GM11168 (cell line): ENCODE measurements around the gene CDCP1.

ENCODE experiments used
- in situ Hi-C: fragments of 300-500 bp; cut with MboI; formaldehyde crosslinking; loops from one replicate; pipeline ENCODE4 v1.12.0; 2022; ENCODE audit warnings: low sequenced_read_pairs; ENCODE audit not compliant: unreplicated experiment

CDCP1 gene

DNA sequence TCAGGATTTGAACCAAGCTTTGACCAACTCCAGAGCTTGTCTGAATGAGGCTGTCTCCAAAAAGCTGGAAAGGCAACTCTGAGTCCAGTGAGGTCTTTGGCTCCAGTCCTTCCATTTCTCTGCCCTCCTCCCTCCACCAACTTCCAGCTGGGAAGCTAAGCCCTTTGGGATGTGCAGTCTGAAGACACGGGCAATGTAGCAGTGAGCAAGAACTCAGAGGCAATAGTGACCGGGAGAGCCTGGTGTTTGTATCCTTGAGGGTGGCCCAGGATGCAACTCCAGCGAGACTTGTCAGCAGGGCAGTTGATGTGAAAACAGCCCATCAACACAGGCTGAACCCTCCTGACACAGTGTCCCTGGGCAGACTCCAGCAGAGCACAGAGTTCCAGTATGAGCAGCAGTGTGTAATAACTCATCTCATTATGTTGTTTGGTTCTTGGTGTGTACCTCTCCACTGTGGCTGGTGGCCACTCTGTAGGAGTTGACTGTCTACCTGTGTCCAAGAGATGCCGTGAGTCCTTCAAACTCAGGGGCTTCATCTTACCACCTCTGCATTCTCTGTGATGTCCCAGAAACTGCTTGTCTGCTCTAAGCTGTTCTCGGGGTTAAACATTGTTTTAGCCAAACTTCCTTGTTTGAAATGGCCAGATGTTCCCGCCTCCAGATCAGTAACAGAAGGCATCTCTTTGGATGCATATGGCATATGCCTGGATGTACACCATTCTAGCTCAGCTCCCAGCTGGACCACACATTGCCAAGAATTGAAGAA is 6.6 kb downstream of the CDCP1 start:
- in situ Hi-C loops: no loop called here

- in situ Hi-C loops: no loop called here
These were observed 8.5 kb downstream of the CDCP1 start for GRCh38 chr3:45137656-45138181.

- in situ Hi-C loops: no loop called here
These were observed 10.2 kb downstream of the CDCP1 start for GRCh38 chr3:45135959-45136358.

- in situ Hi-C loops: no loop called here
These were observed 11.2 kb downstream of the CDCP1 start for GRCh38 chr3:45134758-45135521.

DNA sequence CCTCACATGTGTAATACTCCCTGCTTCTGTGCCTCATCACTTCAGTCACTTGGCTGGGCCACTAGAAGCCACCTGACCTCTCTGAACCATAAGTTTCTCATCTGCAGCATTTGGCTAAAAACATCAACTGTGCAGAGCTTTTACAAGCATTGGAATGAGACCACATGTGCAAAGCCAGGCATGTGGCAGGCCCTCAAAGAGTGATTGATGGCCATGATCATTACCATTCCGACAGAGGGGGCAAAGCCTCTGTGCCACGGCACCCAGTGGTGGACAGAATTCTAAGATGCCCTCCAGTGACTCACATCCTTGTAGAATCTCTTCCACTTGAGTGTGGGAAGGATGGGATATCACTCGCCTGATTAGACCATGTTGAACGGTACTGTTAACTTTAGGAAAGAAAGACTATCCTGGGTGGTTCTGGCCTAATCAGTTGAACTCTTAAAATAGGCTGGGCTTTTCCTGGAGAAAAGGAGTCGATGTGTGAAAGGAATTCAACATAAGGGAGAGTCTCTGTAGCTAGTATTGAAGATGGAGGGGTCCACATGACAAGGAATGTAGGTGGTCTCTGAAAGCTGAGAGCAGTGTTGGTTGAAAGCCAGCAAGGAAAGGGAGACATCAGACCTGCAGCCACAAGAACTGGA is 13.5 kb downstream of the CDCP1 start:
- in situ Hi-C loops: no loop called here

DNA sequence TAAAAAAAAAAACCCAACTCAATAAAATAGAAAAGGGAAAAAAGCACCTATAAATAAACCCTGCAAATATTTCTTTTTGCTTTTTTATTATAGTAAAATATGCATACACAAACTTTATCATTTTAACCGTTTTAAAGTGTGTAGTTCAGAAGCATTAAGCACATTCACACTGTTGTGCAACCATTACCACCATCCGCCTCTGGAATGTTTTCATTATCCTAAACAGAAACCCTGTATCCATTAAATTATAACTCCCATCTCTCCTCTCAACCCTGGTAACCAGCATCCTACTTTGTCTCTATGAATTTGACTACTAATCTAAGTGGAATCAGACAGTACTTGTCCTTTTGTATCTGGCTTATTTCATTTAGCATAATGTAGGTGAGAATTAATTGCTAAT is 15.0 kb downstream of the CDCP1 start:
- in situ Hi-C loops: no loop called here

- in situ Hi-C loops: no loop called here
These were observed 15.7 kb downstream of the CDCP1 start for GRCh38 chr3:45130476-45130875.

DNA sequence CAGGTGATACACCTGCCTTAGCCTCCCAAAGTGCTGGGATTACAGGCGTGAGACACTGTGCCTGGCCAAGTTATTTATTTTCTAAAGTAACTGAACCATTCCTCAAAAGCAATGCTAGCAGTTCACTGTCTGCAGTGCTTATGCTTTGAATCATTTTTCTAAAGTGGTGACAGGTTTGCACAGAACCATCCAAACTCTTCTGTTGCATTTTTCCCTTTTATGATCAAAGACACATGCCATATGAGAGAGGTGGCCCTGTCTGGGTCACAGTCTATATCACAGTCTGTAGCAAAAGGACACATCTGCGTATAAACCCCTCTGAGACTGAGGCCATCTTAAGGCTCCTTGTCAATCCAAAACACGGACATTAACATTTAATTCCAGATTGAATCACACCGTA is 17.2 kb downstream of the CDCP1 start:
- in situ Hi-C loops: no loop called here

GRCh38 chr3:45127130-45127822 is 18.9 kb downstream of the CDCP1 start:
- in situ Hi-C loops: no loop called here

DNA sequence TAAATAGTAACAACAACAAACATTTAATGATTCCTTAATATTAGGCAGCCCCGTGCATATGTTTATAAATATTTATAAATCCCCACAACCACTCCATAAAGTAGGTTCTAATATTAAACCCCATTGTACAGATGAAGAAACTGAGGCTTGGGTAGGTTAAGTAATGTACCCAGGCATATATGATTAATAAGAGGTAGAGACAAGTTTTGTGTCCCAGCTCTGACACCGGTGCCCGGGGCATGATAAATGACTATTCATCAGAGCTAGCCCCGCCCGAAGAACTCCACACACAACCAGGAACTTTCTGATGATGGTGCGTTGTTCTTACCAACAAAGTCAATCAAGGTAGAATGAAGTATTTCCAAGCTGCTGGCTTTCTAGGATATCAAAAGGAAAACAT is 19.4 kb downstream of the CDCP1 start:
- in situ Hi-C loops: no loop called here

DNA sequence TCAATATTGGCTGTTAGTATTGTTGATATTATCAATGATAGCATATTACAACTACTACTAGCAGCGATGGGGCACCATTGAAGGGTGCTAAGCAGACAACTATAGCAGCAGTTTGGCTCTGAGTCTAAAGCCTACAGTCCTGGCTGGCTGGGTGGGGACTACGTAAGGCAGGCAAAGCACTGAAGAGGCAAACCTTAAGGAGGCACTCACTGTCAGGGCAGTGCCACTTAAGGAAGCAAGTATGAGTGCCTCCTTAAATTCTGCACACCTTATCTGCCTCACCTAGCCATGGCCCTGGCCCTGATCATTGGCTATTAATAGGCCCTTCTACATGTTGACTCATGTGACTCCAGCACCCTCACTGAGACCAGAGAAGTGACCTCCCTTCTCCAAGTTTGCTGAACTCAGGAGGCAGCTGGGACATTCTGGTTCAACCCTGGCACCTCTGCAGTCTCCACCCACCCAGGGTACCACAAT is 20.6 kb downstream of the CDCP1 start:
- in situ Hi-C loops: no loop called here

- in situ Hi-C loops: no loop called here
These were observed 21.2 kb downstream of the CDCP1 start for GRCh38 chr3:45124956-45125355.

DNA sequence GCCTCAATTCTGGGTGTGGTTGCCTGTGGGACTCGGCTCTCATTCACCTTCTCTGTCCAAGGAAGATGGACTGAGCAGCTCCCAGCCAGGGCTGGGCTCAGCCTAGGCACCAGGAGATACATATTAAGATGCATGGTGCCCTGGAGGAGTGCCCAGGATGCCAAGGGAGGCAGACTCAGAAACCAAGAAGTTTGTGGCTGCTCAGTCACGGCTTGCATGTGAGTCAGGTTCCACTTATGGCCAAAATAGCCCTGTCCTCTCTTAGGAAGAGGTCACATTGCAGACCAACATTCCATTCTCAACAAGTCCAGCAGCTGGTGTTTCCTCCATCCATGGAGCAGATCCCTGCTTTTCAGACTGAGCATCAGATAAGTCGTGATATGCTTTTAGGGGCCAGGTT is 21.8 kb downstream of the CDCP1 start:
- in situ Hi-C loops: no loop called here

GRCh38 chr3:45123581-45124269 is 22.5 kb downstream of the CDCP1 start:
- in situ Hi-C loops: no loop called here

- in situ Hi-C loops: no loop called here
These were observed 23.1 kb downstream of the CDCP1 start for GRCh38 chr3:45123030-45123429.

DNA sequence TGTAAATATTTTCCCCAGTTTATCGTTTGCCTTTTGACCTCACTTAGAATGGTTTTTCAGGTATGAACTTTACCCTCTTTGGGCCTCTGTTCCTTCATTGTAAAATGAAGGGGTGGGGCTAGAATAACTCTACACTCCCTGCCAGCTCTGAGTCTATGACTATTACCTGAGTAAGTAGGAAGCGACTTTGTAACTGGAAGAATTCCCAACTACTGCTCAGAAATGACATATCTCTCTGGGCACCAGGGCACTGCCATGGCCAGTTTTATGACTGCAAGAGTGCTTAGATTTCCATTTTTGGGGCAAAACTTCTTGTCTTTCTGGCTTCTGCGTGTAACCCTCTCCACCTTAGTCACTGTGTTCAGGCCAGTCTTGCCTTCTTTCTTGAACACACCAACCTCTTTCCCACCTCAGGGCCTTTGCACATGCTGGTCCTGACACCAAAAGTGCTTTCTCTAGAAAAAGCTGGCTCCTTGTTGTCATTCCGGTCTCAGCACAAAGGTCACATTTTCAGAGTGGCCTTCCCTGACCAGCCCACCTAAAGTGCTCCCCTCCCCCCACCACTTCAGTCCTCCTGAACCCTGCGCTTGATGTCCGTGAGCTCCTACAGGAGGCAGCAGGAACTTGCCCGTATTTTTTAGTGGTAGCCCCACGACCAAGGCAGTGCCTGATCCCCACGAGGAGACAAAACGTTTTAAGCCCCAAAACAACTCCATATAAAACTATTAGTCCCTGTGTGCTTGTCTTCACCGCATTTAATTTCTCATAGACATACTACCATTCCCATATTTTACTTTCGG is 25.6 kb downstream of the CDCP1 start:
- in situ Hi-C loops: no loop called here

DNA sequence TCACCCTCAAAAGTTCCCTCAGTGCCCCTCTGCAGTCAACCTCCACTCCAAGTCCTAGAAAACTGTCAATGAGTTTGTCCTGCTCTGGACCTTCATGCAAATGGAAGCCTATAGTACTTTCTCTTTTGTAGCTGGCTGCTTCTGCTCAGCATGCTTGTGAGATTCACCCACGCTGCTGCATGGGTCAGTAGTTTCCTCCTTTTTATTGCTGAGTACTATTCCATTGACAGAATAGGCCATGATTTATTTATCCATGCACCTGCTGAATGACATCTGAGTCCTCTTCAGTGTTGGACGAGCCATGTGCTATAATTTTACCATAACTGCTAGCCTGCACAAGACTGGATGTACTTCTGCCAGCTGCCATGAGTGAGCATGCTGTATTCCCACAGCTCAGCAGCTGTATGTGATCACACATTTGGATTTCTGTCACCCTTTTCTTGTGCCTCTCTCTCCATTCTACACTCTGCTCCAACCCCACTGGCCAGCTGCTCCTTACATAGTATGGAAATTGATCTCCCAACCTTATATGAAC is 26.3 kb downstream of the CDCP1 start:
- in situ Hi-C loops: no loop called here

- in situ Hi-C loops: no loop called here
These were observed 26.8 kb downstream of the CDCP1 start for GRCh38 chr3:45119376-45119775.

- in situ Hi-C loops: no loop called here
These were observed 27.5 kb downstream of the CDCP1 start for GRCh38 chr3:45118615-45119071.
